GM21528 (cell line): ENCODE measurements around the gene IFITM10.

Experiments
- ATAC-seq: cut with Tn5 transposase; IDR thresholded peaks from one replicate; pipeline ENCODE4 v1.9.1; 2021; ENCODE audit warnings: mild to moderate bottlenecking, moderate library complexity; ENCODE audit not compliant: unreplicated experiment, low FRiP score

The IFITM10 gene

GRCh38 chr11:1742371-1742770 is 8.0 kb downstream of the IFITM10 start:
- no peak for ATAC-seq

GRCh38 chr11:1741741-1742140 is 8.7 kb downstream of the IFITM10 start:
- no peak for ATAC-seq

GRCh38 chr11:1740786-1741530 is 9.4 kb downstream of the IFITM10 start:
- no peak for ATAC-seq

- no peak for ATAC-seq
These were observed 10.8 kb downstream of the IFITM10 start for GRCh38 chr11:1739576-1739975.

GRCh38 chr11:1738380-1738779 is 12.0 kb downstream of the IFITM10 start:
- no peak for ATAC-seq

- no peak for ATAC-seq
These were observed 13.2 kb downstream of the IFITM10 start for GRCh38 chr11:1737080-1737757.

GRCh38 chr11:1736447-1736992 is 13.9 kb downstream of the IFITM10 start:
- no peak for ATAC-seq

- no peak for ATAC-seq
These were observed 15.1 kb downstream of the IFITM10 start for GRCh38 chr11:1735271-1735670.

- no peak for ATAC-seq
These were observed 15.7 kb downstream of the IFITM10 start for GRCh38 chr11:1734641-1735081.

GRCh38 chr11:1733716-1734640 is 16.4 kb downstream of the IFITM10 start:
- no peak for ATAC-seq

- no peak for ATAC-seq
These were observed 17.2 kb downstream of the IFITM10 start for GRCh38 chr11:1733009-1733715.

GRCh38 chr11:1732418-1733008 is 17.9 kb downstream of the IFITM10 start:
- no peak for ATAC-seq

- no peak for ATAC-seq
These were observed 18.8 kb downstream of the IFITM10 start for GRCh38 chr11:1731451-1732059.

GRCh38 chr11:1730059-1730629 is 20.3 kb downstream of the IFITM10 start:
- ATAC-seq, result no peak

GRCh38 chr11:1729692-1730011 is 20.7 kb downstream of the IFITM10 start:
- no peak for ATAC-seq

- no peak for ATAC-seq
These were observed 21.3 kb downstream of the IFITM10 start for GRCh38 chr11:1728931-1729691.

- ATAC-seq, result no peak
These were observed 22.1 kb downstream of the IFITM10 start for GRCh38 chr11:1728301-1728700.

- no peak for ATAC-seq
These were observed 22.5 kb downstream of the IFITM10 start for GRCh38 chr11:1727861-1728260.
